MM.1S (cell line): ENCODE measurements around the gene GRAPL.
"Not testable (repeated sequence)": the region's sequence is repeated elsewhere in the genome, so short reads cannot be mapped to it uniquely, and the experiment has no call there.

Experiments used
- CTCF ChIP-seq: fragments of 300-600 bp; sonication (generic); IDR thresholded peaks from 2 replicates; pipeline ENCODE4 v1.5.1; 2016; ENCODE audit warnings: antibody characterized with exemption, low read length, mixed read lengths
- EZH2 ChIP-seq: fragments of 300-600 bp; sonication (generic); optimal IDR thresholded peaks from 2 replicates; pipeline ENCODE3; 2017; ENCODE audit warnings: low read depth, mild to moderate bottlenecking, antibody characterized with exemption, low read length, mixed read lengths

- not testable (repeated sequence) for TF ChIP-seq CTCF, EZH2
These were observed 34.4 kb upstream of the GRAPL start for GRCh38 chr17:19092737-19093683.
